Measurements from ENCODE around the gene MAOB.
"Not testable (repeated sequence)": the region's sequence is repeated elsewhere in the genome, so short reads cannot be mapped to it uniquely, and the experiment has no call there.

MAOB gene

DNA sequence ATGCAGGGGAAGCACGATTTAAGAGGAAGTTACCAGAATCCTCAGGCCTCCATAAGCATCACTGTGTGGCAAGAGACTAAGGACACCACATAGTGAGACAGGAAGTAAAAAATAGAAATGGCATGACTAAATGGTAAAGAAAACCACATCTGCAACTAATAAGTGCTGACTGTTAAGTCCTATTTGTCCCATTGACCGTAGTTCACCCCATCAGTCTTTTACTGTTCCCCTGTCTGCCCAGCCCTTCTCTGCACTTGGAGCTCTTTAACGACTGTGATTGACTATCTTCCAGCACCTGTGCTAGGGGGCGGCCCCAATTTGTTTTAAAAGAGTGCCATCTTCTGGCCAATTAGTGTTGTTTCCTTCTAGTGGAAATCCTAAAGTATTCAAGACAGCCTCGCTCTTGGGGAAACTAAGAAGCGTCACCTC lies 132.0 kb downstream of the MAOB start:
- no peak for DNase-seq

DNA sequence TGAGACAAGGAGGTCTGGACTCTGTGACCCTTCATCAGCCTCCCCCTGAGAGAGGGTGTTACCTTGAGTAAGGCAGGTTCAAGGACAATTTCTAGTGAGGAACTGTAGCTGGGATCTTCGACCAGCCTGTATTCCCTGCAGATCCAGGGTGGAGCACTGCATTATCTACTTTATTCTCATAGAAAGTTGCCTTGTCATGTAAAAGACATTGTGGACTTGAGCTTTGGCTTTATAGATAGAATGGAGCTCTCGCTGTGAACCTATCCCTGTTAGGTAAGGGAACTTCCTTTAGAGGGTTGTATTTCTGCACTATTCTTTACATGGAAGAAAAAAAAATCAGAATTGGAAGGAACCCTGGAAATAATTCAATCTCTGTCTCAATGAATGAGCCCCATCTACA lies 134.8 kb downstream of the MAOB start:
- DNase-seq, result no peak

DNA sequence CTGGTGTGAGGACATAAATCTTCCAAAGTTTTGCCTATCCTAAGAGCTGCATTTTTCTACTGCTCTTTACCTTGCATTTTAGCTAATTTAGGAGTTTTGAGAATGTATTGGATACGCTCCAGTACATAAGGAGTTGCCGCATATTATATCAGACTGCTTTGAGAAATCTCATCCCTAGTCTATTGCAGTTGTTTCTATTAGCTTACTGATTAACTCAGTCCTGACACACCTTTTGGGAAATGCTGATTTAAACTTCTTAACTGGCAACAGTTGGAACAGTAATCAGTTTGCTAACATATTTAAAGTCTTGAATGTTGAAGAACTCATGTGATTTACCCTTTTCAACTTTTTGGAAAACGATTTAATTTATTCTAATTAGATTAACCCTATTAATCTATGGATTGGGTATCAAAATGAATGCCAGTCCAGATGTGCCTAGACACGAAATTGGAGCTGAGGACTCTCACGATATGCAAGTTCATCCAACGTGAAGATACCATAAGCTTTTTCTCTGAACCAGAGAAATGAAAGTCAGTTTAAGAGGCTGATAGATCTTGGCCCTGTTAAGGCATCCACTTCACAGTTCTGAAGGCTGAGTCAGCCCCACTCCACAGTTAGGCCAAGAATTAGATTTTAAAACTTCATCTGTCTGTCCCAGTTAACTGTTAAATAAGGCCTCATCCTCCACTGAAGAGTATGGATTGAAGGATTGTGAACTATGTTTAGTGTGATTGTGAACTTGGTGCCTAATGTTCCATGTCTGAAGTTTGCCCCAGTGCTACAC lies 136.1 kb downstream of the MAOB start:
- DNase-seq, result no peak

DNA sequence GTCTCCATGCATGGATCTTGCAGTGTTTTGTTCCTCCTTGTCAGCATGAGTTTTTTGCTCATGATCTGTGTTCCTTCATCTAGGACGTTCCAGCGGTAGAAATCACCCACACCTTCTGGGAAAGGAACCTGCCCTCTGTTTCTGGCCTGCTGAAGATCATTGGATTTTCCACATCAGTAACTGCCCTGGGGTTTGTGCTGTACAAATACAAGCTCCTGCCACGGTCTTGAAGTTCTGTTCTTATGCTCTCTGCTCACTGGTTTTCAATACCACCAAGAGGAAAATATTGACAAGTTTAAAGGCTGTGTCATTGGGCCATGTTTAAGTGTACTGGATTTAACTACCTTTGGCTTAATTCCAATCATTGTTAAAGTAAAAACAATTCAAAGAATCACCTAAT lies 138.0 kb downstream of the MAOB start:
- DNase-seq, result no peak

DNA sequence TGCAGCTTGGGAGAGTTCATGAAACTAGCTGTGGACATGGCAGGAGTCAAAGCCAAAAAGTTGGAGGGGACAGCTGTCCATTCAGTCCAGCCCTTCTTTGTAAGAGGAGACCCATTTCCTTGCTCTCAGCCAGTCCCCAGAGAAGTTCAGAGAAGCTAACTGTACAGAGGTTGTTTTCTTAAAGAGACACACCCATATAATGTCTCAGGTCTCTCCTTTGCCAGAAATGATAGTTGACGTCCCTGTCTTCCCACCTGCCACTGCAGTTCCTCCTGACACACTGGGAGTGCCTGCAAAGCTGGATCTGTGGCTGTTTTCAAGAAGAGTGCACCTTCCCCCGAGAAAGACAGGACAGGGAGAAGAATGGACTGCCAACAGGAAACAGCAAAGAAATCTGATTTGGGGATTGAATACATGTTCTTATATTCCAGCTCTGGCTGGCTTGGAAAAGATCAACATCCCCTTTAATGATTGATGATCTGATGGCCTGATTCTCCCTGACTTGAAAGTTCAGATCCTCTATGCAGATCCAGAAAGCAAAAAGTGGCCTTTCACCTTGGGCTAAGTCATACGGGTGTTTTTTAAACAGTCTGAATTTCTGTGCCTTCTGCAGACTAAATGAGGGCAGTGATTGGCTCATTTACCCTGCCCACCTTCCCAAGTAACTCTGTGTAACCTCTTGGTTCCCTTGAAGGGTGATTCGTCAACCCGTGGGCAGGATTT lies 139.0 kb downstream of the MAOB start:
- DNase-seq, result no peak

DNA sequence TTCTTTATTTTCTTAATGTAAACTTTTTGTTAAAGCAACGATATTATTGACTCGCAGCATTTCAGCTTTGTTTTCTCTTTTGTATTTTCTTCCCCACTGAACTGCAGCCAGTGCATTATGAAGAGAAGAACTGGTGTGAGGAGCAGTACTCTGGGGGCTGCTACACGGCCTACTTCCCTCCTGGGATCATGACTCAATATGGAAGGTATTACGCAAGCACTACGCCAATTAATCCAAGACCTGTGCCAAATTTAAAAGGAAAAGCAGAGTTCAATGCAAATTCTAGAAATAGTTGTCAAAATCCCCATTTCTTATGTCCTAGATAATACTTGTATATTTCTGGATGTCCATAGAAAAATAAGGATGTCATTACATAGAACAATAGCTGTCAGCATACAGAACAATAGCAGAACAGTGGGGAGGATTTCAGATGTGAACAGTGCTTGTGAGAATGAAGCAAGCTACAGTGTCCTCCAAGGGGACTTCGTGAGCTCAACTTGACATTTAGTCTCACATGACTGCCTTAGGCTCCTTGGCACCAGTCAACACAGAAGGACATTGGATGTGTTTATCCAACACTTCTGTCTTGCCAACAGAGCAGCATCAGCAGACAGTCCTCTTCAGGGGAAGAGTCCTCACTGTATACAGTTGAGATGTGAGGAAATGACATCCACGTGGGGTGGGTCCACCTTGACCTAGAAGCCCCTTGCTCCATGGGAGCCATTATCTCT lies 140.2 kb downstream of the MAOB start:
- DNase-seq, result no peak

DNA sequence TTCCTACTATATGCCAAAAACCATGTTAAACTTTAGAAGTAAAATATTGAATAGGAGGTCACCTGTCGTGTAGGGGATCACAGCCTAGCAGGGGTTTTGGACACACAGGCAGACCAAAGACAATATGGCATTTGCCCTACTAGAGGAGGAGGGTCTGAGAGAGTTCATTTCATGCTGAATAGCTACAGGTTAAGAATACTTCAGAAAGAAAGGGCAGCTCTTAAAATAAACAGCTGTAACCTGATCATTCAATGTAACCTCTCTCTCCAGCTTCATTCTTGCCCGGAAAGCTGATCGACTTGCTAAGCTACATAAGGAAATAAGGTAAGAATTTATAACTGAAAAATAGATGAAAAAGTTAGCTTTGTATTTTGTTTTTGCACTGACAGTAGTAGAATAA lies 146.3 kb downstream of the MAOB start:
- no peak for DNase-seq

DNA sequence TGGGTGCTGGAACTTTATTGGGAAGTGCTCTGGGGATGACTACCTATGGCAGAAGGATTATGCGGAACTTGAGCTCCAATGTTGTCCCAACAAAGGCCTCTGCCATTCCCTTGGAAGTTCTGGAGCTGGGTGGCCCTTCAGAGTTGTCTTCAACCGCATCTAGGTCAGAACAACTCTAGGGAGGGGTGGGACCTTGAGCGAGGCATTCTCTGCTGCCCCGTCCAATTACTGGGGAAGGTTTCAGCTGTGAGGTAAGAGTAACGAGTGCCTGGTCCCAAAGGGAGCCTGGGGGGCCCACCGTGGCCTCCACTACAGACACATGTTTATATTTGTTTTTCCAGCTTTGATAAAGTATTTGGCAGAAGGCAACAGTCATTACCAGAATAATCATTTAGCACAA lies 146.7 kb downstream of the MAOB start:
- DNase-seq, result no peak

DNA sequence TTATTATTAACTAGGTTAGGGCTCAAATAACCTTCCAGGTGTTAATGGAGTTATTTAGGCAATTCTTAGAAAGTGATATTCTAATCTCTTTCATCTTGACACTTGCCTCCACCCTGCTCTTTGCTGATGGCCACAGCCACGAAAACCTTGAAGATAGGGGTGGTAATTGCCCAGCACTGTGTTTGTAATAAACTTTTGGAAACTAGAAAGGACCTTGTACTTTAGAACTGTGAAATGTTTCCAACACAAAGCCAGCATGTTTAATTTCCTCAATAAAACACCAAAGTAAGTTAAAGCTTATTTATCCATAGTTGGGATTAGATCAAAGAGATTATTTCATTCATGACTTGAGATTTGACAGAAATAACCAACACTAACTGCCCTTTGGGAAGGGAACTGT lies 147.8 kb downstream of the MAOB start:
- DNase-seq, result no peak

DNA sequence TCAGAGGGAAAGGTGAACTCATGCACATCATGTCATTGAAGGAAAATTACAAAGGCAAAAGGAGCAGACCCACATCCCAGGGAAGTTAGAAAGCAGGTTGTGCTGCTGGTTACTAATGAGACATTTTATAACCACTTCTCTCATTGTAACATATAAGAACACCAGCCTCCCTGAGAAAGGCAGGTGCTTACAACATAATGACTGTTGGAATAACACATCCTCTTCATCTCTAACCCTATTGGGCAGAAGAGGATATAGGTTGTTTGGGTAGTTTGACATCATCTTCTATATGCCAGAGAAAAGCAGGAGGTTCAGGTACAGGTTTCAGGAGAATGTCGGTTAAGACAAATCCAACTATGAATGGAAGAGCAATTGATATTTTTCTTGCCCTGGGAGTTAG lies 148.6 kb downstream of the MAOB start:
- DNase-seq, result no peak

DNA sequence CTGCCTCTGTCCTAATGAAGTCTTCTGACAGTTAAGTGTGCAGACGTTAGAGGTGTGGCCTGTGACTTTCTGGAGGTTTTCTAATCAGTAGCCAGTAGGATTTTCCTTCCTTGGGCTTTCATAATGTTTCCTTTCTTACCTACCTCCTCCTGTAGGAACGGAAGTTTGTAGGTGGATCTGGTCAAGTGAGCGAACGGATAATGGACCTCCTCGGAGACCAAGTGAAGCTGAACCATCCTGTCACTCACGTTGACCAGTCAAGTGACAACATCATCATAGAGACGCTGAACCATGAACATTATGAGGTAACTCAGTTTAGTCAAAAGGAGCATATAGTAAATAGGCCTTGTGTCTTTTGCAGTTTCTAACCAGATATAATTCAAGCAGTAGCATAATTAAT lies 151.2 kb downstream of the MAOB start:
- DNase-seq, result no peak

DNA sequence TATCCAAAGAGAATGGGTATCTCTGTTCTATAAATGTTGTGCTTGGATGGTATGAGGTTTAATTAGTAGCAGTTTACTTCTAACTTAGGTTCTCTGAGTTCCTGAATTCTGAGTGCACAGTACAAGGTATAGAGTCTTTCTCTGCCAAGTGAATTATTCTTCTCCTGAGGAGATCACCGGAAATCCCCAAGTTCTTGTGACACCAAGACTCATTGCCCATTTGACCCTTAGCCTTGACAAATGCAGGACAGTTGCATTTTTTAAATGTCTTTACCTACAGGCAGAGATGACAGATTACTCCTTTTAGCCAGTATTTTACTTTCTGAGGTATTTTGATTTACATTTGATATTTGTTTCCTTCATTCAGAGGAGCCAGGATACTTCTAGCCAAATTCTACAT lies 153.3 kb downstream of the MAOB start:
- DNase-seq, result no peak

DNA sequence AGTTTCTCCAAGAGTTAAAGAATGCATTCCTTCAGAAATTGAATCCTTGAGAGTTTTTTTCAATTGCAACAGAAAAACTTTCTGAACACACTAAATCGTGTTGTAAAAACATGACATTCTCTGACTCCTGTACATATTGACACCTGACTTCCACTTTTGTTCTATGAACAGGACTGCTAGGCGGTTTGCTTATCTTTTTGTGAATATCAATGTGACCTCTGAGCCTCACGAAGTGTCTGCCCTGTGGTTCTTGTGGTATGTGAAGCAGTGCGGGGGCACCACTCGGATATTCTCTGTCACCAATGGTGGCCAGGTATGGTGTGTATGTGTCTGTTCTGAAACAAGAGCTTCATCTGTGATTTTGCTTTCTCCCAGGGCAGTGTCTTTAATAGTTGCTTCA lies 154.2 kb downstream of the MAOB start:
- no peak for DNase-seq

DNA sequence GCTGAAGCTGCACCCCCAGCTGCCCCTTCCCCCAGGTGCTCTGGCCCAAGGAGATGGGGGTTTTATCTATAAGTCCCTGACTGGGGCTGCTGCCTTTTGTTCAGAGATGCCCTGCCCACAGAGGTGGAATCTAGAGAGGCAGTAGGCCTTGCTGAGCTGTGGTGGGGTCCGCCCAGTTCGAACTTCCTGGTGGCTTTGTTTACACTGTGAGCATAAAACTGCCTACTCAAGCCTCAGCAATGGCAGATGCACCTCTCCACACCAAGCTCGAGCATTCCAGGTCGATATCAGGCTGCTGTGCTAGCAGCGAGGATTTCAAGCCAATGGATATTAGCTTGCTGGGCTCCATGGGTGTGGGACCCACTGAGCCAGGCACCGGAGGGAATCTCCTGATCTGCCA lies 155.0 kb downstream of the MAOB start:
- DNase-seq, result not testable (repeated sequence)

DNA sequence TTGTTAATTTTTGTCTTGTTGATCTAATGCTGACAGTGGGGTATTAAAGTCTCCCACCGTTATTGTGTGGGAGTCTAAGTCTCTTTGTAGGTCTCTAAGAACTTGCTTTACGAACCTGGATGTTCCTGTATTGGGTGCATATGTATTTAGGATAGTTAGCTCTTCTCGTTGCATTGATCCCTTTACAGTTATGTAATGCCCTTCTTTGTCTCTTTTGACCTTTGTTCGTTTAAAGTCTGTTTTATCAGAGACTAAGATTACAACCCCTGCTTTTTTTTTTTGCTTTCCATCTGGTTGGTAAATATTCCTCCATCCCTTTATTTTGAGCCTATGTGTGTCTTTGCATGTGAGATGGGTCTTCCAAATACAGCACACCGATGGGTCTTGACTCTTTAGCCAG lies 157.0 kb downstream of the MAOB start:
- not testable (repeated sequence) for DNase-seq

DNA sequence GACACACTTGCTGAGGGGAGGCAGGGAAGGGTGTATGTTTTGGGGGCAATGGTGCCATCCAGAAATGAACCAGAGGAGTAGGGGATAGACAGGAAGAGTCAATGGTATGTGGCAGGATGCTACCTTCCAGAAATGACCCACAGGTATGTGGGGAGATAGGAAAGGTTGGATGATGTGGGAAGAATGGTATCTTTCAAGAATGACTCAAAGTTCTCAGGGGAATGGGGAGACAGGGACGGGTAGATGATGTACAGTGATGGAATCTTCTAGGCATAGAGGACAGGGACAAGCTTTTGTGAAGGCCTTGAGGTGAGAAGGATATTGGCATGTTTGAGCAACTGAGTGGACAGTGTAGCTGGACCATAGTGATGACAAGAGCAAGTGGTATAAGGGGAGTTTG lies 161.3 kb downstream of the MAOB start:
- no peak for DNase-seq

DNA sequence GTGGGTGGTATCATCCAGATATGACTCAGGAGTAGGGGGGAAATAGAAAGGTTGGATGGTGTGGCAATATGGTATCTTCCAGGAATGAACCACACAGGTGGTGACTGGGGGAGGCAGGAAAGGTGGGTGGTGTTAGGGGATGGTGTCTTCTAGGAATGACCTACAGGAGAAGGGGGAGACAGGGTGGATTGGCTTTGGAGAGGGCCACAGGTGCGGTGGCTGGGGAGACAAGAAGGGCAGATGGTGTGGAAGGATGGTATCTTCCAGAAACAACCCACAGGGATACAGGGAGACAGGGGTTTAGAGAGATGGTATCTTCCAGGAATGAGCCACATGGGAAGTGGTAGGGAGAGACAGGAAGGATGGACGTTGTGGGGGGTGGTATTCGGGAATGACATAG lies 162.2 kb downstream of the MAOB start:
- DNase-seq, result no peak

DNA sequence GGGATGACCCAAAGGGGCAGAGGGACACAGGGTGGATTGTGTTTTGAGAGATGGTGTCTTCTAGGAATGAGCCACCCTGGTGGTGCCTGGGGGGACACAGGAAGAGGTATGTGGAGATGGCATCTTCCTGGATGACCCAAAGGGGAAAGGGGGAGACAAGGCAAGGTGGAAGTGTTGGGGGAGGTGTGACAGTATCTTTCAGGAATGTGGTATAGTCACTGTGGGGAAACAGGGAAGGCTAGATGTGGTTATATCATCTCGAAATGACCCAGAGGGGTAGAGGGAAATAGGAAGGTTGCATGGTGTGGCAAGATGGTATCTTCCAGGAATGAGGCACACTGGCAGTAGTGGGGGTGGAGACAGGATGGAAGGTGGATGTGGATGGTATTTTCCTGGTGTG lies 163.3 kb downstream of the MAOB start:
- DNase-seq, result no peak

DNA sequence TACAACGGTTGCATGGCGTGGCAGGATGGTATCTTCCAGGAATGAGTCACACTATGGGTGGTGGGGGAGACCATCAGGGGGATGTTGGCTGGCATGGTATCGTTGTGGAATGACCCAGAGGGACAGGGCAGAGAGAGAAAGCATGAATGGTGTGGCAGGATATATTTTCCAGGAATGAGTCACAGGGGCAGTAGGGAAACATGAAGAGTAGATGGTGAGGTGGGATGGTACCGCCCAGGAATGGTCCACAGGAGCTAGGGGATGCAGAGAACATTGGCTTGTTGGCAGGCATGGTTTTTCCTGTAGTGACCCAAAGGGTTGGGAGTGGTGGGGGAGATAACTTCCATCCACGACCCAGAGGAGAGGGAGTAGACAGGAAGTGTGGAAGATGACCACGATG lies 163.7 kb downstream of the MAOB start:
- DNase-seq, result no peak

DNA sequence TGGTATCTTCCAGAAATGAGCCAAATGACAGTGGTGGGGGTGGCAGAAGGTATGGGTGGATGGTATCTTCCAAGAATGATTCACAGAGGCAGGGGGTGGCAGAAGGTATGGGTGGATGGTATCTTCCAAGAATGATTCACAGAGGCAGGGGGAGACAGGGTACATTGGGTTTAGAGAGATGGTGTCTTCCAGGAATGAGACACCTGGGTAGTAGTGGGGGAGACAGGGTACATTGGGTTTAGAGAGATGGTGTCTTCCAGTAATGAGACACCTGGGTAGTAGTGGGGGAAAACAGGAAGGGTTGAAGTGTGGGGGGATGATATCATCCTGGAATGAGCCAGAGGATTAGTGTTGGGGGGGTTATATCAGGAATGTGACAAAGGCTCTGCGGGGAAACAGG lies 164.2 kb downstream of the MAOB start:
- DNase-seq, result no peak

DNA sequence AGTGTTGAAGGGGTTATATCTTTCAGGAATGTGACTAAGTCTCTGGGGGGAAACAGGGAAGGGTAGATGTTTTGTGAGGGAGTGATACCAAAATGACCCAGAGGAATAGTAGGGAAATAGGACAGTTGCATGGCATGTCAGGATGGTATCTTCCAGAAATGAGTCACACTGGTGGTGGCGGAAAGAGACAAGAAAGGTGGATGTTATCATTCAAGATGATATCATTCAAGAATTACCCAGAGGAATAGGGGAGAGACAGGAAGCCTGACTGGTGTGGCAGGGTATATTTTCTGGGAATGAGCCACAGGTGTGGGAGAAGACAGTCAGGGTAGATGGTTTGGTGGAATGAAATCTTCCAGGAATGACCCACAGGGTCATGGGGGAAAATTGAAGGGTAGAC lies 165.1 kb downstream of the MAOB start:
- no peak for DNase-seq

DNA sequence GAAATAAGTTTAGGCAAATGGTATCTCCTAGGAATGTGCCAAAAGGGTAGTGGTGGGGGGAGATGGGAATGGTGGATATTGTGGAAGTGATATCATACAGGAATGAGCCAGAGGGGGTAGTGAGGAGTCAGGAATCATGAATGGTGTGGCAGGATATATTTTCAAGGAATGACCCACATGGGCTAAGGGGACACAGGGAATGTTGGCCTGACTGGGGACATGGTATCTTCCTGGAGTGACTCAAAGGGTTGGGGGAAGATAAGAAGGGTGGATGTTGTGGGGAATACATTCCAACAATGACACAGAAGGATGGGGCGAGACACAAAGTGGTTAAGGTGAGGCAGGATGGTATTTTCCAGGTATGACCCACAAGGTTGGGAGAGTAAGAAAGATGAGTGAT lies 165.6 kb downstream of the MAOB start:
- no peak for DNase-seq

All from DMS79 treated with DMSO at 0.1 percent for 48 hours (cell line).